GM12873 (cell line): Measurements from ENCODE around the gene HOATZ.

Source experiments
- TF ChIP-seq, protein P1 (sequence below): IDR thresholded peaks from 2 replicates; pipeline ENCODE4 v1.5.1; 2012; ENCODE audit warnings: low read depth, mild to moderate bottlenecking, moderate library complexity, low read length, control low read depth; ENCODE audit not compliant: insufficient read depth; ENCODE audit errors: missing control alignments

HOATZ gene

DNA sequence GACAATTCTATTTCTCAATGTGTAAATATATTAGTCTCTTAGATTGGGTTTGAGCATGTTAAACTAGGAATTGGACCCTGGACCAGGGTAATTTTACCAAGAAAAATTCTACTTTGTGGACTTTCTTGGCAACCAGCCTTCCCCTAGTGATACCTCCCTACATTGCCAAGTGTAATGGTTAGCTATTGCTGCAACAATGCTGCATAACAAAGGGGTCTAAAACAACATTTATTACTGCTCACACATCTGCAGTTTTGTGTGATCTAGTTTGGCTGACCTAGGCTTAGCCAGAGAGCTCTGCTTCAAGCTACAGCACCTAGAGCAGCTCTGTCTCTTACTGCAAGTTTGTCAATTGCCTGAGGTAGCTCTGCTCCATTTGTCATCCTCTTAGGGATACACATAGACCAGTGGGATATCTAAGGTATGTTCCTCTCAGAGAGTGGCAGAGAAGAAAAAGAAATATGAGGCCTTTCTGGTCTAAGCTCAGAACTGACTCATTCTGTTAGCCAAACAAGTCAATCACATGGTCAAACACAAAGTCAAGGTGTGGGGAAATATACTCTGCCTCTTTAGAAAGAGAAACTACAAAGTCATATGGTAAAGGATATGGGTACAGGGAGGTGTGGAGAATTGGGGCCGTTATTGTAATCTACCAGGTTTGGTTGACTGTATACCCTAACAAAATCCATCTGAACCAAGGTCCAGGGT is 24.0 kb downstream of the HOATZ start:
- TF ChIP-seq, protein P1, sequence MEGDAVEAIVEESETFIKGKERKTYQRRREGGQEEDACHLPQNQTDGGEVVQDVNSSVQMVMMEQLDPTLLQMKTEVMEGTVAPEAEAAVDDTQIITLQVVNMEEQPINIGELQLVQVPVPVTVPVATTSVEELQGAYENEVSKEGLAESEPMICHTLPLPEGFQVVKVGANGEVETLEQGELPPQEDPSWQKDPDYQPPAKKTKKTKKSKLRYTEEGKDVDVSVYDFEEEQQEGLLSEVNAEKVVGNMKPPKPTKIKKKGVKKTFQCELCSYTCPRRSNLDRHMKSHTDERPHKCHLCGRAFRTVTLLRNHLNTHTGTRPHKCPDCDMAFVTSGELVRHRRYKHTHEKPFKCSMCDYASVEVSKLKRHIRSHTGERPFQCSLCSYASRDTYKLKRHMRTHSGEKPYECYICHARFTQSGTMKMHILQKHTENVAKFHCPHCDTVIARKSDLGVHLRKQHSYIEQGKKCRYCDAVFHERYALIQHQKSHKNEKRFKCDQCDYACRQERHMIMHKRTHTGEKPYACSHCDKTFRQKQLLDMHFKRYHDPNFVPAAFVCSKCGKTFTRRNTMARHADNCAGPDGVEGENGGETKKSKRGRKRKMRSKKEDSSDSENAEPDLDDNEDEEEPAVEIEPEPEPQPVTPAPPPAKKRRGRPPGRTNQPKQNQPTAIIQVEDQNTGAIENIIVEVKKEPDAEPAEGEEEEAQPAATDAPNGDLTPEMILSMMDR, result no peak

DNA sequence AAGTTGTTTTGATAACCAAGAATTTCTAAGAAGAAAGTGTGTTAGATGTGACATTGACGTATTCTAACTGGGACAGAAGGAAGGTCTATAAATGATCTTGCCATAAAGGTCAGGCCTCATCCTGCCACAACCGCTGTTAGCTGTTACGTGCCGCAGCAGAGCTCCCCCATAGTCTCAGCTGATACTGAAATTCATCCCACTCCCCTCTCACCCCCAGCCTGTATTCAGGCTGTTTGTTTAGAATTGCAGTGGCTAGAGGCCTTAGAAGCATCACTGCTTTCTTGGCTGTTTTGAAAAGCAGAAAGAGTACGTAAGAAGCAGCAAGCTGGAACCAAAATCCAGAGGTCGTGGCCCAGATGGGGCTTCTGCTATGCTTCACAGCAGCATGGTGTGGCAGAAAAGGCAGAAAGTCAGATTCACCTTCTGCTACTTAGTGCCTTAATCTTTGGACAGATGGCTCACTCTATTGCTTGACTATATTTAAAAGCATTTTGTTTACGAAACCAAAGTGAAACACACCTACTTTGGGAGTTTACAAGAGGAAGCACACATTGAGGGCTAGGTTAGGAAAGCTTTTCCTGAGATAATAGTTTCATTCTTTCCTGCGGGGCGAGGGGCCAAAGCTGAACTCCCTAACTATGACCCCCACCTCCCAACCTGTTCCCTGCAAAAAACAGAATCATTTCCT is 25.0 kb downstream of the HOATZ start:
- TF ChIP-seq, protein P1, result no peak

DNA sequence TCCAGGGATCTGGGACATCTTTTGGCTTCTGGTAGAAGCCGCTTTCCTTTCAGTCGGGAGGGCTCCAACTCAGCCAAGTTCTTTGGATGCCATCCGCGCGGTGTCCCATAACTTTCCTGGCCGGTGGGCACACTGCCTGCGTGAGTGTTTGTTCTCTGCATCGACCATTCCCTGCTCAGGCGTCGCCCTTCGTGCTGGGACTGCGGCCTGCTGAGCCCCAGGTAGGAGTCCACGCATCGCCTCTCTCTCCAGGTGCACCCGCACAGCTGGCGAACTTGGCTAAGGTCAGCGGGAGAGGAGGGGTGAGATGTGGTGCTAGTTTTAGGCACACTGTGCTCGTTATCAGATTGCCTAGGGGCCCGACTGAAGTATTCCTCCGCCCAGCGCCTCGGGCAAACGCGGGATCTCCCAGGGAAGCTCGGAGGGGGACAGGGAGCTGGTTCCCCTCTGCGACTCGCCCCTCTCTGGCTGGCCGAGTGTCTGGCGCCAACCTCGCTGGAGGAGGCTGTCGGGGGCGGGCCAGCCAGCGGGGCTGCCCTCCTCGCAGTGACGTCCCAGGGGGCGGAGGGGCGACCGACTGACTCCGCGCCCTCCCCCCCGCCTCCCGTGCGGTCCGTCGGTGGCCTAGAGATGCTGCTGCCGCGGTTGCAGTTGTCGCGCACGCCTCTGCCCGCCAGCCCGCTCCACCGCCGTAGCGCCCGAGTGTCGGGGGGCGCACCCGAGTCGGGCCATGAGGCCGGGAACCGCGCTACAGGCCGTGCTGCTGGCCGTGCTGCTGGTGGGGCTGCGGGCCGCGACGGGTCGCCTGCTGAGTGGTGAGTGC is 25.7 kb downstream of the HOATZ start, which contains the start of gene LAYN:
LAYN (plus strand) TSS at position 607 of the 823 bp plus-strand sequence; CDS start at position 731, 124 bp downstream.
- TF ChIP-seq, protein P1, result no peak

DNA sequence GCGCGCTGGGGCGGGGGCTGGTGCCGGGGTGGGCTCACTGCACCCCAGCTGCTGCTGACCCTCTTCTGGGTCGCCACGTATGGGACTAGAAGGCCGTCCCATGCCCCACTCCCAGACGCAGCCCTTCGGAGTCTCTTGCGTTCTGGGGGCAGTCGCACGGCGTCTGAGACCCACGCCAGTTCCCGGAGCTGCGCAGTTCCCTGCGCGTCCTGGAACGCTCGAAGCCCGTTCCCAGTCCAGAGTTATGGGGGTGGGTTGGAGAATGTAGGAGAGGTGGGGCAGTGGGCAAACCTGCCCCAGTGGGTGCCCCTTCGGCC is 26.3 kb downstream of the HOATZ start:
- TF ChIP-seq, protein P1, result no peak

DNA sequence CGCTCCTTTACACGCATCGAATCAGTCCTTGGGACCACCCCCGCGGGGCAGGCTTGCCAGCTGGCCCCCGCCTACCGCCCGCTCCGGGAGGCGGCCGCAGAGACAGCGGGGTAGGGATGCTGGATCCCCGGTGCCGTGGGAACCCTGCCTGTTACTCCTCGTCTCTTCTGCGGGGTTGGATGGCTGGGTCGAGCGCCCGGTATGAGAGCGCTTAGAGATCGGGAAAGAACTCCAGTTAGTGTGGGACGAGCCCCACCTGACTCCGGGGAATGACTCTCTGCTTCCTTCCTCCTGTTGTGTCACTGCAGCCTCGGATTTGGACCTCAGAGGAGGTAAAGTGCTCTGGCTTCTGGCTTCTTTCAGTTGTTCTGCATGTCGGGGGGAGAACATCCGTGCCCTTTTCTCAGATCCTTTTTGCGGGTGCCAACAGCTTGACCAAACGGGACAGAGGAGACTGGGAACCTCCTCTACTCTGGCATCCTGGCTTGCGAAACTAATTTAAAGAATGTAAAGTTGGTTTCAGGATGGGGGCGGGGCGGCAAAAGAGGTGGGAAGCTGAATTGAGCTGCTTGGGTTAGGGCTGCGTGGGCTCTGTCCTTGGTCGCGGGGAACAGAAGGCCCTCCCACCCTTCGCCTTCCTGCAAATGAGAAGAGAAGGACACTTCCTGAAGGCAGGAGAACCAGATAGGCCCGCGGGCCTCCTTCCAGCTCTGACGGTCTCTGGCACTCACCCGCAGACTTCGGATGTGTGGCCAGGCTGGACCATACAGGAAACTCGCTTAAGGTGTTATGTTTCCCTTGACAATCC is 26.9 kb downstream of the HOATZ start:
- TF ChIP-seq, protein P1, result no peak

DNA sequence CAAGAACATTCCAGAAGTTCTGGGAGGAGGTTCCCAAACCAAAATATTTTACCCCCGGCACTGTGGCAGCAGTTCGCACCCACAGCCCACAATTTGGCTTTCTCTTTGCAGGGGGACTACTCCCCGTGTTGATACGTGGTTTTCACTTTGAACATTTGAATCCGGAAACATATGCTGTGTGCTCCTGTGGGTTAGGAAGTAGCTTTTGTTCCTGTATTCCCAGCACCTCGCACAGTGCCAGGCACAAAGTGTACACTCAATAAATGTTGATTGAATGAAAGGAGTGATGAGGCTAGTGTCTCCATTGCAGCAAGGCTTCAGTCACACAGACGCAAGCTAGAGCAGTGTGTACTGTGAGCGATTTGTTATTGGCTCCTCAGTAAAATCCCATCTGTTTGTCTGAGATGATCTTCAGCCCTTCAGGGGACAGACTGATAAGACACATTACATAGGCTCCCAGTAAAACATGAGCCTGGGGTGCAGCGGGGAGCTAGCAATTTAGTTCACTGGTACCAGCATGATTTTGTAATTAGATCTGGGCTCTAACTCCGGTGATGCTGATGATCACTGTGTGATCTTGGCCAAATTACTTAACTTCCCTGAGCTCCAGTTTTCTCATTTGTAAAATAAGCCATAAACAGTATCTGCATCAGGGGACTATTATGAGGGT is 28.2 kb downstream of the HOATZ start:
- TF ChIP-seq, protein P1, result no peak
